Activated gamma-delta T cell treated with Interleukin-2 at 50 U/mL for 16 hours (primary cell): ENCODE measurements around the gene TMX3.
A peak's percentile ranks its signal among the peaks of the same experiment; 100 is the strongest.

Source experiments
- DNase-seq: peaks from one replicate; pipeline ENCODE4 v3.0.0-alpha.2; 2020

The TMX3 gene

GRCh38 chr18:68714712-68715496 is at the start of gene TMX3:
TMX3 (minus strand) TSS chr18:68715108; CDS start chr18:68714981, 127 bp downstream.
- DNase-seq: peak; percentile 91

GRCh38 chr18:68764016-68764415 is 49.1 kb upstream of the TMX3 start:
- DNase-seq: no peak

GRCh38 chr18:68763083-68763482 is 48.2 kb upstream of the TMX3 start:
- no peak for DNase-seq

GRCh38 chr18:68759308-68759707 is 44.4 kb upstream of the TMX3 start:
- no peak for DNase-seq

- no peak for DNase-seq
Observed at GRCh38 chr18:68757126-68757525, 42.2 kb upstream of the TMX3 start.

- no peak for DNase-seq
Observed at GRCh38 chr18:68742206-68742605, 27.3 kb upstream of the TMX3 start.

GRCh38 chr18:68740966-68741365 is 26.1 kb upstream of the TMX3 start:
- DNase-seq: no peak

GRCh38 chr18:68739462-68739861 is 24.6 kb upstream of the TMX3 start:
- DNase-seq: no peak

GRCh38 chr18:68738564-68738963 is 23.7 kb upstream of the TMX3 start:
- no peak for DNase-seq

- no peak for DNase-seq
Observed at GRCh38 chr18:68735483-68736343, 20.8 kb upstream of the TMX3 start.

- DNase-seq: no peak
Observed at GRCh38 chr18:68734308-68734707, 19.4 kb upstream of the TMX3 start.

GRCh38 chr18:68733707-68734106 is 18.8 kb upstream of the TMX3 start:
- DNase-seq: no peak

- no peak for DNase-seq
Observed at GRCh38 chr18:68728081-68728700, 13.3 kb upstream of the TMX3 start.

- DNase-seq: no peak
Observed at GRCh38 chr18:68727506-68727905, 12.6 kb upstream of the TMX3 start.

- no peak for DNase-seq
Observed at GRCh38 chr18:68725346-68725745, 10.4 kb upstream of the TMX3 start.

- DNase-seq: no peak
Observed at GRCh38 chr18:68724021-68724420, 9.1 kb upstream of the TMX3 start.

GRCh38 chr18:68723539-68723938 is 8.6 kb upstream of the TMX3 start:
- no peak for DNase-seq

- DNase-seq: no peak
Observed at GRCh38 chr18:68722821-68723220, 7.9 kb upstream of the TMX3 start.

- no peak for DNase-seq
Observed at GRCh38 chr18:68721681-68722583, 7.0 kb upstream of the TMX3 start.

GRCh38 chr18:68714366-68714711 is 569 bp downstream of the TMX3 start:
- DNase-seq: no peak

GRCh38 chr18:68713796-68714195 is 1.1 kb downstream of the TMX3 start:
- DNase-seq: no peak

- no peak for DNase-seq
Observed at GRCh38 chr18:68713131-68713530, 1.8 kb downstream of the TMX3 start.

GRCh38 chr18:68707646-68708045 is 7.3 kb downstream of the TMX3 start:
- DNase-seq: no peak
